GM10847 (cell line): ENCODE measurements around the gene CTSF.

Experiments
- POLR2A ChIP-seq: IDR thresholded peaks from 2 replicates; pipeline ENCODE4 v1.6.1; 2011; ENCODE audit not compliant: insufficient read length; ENCODE audit errors: extremely low read depth

Gene CTSF

DNA sequence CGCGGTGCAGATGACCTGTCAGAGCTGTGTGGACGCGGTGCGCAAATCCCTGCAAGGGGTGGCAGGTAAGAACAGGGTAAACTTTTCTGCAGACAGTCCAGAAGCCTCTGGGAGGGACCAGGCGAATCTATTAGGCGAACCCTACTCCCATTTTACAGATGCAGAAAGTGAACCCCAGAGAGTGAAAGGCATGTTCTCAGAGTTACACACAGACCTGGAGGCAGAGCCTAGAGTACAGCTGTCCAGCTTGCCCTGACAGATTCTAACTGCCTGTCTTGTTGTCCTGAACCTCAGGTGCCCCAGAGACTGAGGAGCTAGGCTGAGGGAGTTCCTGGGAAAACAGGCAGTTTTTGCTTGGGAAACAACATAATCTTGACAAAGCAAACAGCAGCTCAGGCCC is 25.2 kb upstream of the CTSF start:
- TF ChIP-seq POLR2A, result no peak

GRCh38 chr11:66593303-66593635 is 24.9 kb upstream of the CTSF start:
- no peak for TF ChIP-seq POLR2A

- TF ChIP-seq POLR2A, result peak; percentile 95
Observed at GRCh38 chr11:66592457-66593302, 24.3 kb upstream of the CTSF start, which contains the start of the genes CCDC87 and CCS. CCDC87 (minus strand) TSS chr11:66593063; CDS start chr11:66593015, 48 bp downstream. CCS (plus strand) TSS chr11:66593185; CDS start chr11:66593262, 77 bp downstream.

- no peak for TF ChIP-seq POLR2A
Observed at GRCh38 chr11:66591175-66591574, 22.8 kb upstream of the CTSF start.

GRCh38 chr11:66589996-66590675 is 21.7 kb upstream of the CTSF start:
- no peak for TF ChIP-seq POLR2A

DNA sequence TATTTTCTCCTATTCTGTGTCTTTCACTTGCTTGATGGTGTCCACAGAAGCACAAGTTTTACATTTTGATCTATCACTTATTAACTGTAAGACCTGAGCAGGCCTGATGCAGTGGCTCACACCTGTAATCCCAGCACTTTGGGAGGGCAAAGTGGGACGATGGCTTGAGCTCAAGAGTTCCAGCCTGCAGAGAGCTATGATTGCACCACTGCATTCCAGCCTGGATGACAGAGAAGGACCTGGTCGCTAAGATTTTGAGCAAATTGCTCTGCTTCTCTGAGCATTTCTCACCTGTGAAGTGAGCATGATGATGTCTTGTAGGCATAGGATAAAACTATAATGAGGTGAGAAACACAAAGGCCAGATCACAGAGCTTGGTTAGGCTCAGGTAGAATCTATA is 17.7 kb upstream of the CTSF start:
- TF ChIP-seq POLR2A, result no peak

DNA sequence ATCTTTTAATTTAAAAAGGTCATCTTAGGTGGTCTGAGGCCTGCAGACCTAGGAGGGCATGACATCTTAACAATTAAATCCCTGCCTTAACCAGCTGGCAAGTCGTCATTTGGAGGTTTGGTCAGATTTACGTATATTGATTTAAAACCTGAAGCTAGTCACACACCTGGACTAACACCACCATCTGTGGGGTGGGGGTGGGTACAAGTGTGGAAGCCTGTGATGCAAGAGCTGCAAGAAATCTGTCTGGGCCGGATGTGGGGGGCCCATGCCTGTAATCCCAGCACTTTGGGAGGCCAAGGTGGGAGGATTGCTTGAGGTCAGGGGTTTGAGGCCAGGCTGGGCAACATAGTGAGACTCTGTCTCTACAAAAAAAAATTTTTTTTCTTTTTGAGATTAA is 12.9 kb upstream of the CTSF start:
- no peak for TF ChIP-seq POLR2A

DNA sequence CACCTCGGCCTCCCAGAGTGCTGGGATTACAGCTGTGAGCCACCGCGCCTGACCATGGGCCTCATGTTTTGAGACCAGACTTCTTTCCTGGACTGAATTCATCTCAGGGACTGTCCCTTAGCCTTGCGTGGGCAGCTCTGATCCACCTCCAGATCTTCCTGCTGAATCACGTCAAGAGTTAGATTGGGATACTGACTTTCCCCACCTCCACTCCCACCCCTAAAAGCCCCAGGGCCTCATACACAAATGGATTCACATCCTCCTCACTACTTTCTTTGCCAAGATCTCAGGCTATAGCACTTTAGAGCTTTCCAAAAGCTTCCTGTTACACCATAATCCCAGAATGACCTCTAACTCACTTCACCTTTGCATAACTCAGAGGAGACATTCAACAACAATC is 12.4 kb upstream of the CTSF start:
- no peak for TF ChIP-seq POLR2A

DNA sequence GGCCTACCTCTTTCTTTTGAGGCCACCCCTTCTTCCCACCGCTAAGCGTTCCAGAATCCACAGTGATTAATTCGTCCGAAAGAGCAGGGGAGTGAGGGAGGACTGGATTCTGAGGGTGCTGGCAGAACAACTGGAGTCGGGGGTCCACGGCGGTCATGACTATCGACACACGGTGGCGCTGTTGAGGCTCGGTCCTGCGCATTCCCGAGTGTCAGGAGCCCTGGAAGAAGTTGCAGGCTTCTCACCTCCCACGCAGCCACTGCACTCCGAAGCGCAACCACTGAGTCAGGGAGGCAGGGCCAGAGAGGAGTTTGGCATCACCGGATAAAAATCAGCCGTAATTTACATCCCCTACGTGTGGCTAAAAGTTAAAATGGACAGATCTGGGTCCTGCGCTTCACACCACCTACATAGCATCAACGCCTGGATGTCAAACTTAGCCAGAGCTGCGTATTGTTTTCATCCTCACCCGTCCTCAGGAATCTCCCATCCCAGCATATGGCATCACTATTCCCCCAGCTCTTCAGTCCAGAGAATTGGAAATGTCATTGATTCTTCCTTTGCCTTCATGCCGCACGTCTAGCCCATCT is 10.7 kb upstream of the CTSF start:
- TF ChIP-seq POLR2A, result no peak

DNA sequence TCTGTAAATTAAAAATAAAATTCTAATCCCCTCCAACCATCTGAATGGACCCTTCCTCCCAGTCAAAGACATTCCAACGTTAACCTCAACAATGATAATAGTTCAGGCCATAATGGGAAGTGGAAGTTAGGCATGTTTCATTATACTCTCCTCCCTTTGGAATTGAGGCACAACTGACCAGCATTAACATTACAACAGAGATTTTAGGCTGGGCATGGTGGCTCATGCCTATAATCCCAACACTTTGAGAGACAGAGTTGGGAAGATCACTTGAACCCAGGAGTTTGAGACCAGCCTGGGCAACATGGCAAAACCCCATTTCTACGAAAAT is 2.4 kb upstream of the CTSF start:
- TF ChIP-seq POLR2A, result no peak

DNA sequence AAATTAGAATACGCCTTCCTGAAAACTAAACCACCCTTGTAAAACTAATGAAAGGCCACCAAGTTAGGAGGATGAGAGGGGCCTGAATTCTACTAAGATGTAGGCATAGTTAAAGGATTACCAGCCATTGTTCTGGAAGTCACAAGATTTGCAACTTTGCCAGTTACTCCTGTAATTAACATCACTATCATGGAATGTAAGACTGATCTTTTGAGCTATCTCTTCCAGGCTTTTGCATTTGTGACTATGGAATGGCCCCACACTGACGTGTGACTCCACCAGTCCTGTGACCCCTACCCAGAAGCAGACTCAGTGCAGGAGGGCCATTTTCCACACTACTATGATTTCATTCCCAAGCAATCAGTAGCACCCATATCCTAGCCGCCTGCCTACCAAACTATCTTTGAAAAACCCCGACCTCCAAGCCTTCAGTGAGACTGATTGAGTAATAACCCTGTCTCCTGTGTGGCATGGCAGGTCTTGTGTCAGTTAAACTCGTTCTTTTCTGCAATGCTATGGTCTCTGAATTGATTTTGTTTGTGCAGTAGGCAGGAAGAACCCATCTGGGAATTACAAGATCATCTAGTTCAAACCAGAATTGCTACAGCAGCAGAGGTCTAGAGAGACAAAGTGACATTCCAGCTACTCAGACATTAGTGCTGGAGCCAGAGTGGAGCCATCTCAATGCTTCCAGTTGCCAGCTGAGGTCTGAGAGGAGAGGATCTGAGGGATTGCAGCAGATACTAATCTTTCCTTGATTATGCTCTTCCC is 1.9 kb upstream of the CTSF start:
- no peak for TF ChIP-seq POLR2A

DNA sequence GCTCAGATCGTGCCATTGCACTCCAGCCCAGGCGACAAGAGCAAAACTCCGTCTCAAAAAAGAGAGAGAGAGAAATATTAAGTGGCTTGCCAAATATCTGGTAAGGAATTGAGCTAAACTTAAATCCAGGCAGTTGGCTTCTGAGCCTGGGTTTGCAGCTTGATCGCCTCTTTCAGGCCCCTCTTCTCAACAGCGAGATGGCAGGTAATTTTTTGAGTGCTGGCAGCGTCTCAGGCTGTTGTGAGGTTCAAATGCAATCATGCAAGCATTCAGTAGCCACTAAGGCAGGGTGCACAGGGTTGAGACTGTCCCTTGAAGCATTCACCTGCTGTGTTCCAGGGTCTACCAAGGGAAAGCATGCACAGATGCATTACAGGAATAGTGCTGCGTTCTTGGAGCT is 670 bp upstream of the CTSF start:
- no peak for TF ChIP-seq POLR2A

DNA sequence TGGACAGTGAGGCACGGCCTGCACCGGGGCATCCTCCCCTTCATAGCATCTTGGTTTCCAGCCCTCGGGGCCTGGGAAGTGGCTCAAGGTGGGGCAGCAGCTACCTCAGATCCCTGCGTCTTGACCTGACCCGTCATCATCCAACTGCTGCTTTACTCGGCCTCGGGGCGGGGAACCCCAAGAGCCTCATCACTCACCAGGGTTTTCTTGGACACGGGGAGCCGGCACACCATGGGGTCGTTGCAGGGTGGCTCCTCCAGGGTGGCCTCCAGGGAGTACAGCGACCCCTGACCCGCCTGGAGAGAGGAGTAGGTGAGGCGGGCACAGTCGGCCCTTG is 651 bp downstream of the CTSF start:
- TF ChIP-seq POLR2A, result no peak

- no peak for TF ChIP-seq POLR2A
Observed at GRCh38 chr11:66566221-66566620, 2.2 kb downstream of the CTSF start.

GRCh38 chr11:66564984-66565383 is 3.4 kb downstream of the CTSF start:
- no peak for TF ChIP-seq POLR2A

DNA sequence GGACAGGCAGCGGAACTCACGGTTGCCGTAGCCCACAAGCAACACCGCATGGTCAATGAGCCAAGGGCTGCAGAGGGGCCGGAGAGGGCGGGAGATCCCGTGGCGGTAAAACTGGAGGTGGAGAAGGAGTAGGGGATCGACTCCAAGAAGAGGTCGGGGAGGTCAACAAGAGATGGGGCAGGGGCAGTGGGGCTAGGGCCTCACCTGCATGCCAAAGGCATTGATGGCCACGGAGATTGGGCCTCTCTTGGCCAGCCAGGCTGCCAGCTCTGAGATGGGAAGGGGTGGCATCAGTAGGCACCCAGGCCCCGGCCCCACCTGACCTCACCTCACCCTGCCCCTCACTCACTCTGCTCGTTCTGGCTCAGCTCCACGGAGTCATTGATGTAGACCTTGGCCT is 3.9 kb downstream of the CTSF start:
- no peak for TF ChIP-seq POLR2A
